HCT116 (cell line): ENCODE measurements around the gene IFIT5.
A peak's percentile ranks its signal among the peaks of the same experiment; 100 is the strongest.

Source experiments
- CTCF ChIP-seq, 3 experiments: fragments of 200-600 bp in 1 of 3; sonication (generic) in 1 of 3; IDR thresholded peaks in 2 of 3; conservative IDR thresholded peaks in 1 of 3; 2 replicates each; pipeline ENCODE4 v1.5.1; 2012 to 2017; ENCODE audit warnings: low read depth in 2 of 3, low read length in 2 of 3, antibody characterized with exemption in 1 of 3, borderline replicate concordance in 1 of 3, control low read depth in 1 of 3, mild to moderate bottlenecking in 1 of 3, mixed read lengths in 1 of 3, mixed run types in 1 of 3, moderate library complexity in 1 of 3; ENCODE audit not compliant: insufficient read depth in 1 of 3
- MAX ChIP-seq: IDR thresholded peaks from 2 replicates; pipeline ENCODE4 v1.6.1; 2012
- POLR2AphosphoS5 ChIP-seq: IDR thresholded peaks from 2 replicates; pipeline ENCODE4 v1.6.1; 2011; ENCODE audit warnings: mild to moderate bottlenecking, low read depth, low read length, moderate library complexity
- TCF7L2 ChIP-seq: IDR thresholded peaks from 2 replicates; pipeline ENCODE4 v1.7.0; 2011; ENCODE audit warnings: borderline replicate concordance, inconsistent platforms; ENCODE audit not compliant: insufficient read depth, insufficient read length; ENCODE audit errors: extremely low read depth

- TF ChIP-seq CTCF (IDR thresholded peaks at IDR 0.05 in 2 of 3, conservative IDR thresholded peaks at IDR 0.05 in 1 of 3; ENCODE audit: borderline replicate concordance in 1 of 3, insufficient read depth in 1 of 3, low read depth in 2 of 3, low read length in 2 of 3) (peak in 1 of 3 experiments; percentile 38; a peak in 3 of 6 replicates), POLR2AphosphoS5 (no peak), TCF7L2 (no peak), MAX (no peak)
Observed at GRCh38 chr10:89419548-89419947, 5.2 kb downstream of the IFIT5 start.
